Stimulated activated CD8-positive, alpha-beta memory T cell treated with anti-CD3 and anti-CD28 coated beads, Interleukin-2, amount 100 ng/mL, for 48 hours (primary cell): ENCODE measurements around the gene TCF4.

Experiments
- DNase-seq, 2 donors: peaks; one replicate each; pipeline ENCODE4 v3.0.0-alpha.2; 2020; ENCODE audit warnings: low read depth in 2 of 2

TCF4 gene

DNA sequence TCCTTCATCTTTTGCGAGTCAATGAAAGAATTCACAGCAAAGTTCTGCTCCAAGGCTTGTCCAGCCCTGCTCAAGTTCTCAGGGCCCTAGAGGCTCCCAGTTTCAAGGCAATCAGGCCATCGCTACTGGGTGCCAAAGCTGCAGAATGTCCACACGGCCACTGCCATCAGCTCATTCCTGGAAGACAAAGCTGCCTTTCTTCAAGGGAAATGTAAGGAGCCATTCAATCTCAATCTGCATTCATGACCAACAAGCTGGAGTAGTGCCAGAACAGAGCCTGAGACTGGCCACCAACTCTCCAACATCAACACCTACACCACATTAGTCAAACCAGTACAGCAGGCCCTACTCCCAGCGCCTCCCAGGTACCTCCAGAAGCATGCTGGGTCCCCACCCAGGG is 202.2 kb downstream of the TCF4 start:
- DNase-seq, result no peak

DNA sequence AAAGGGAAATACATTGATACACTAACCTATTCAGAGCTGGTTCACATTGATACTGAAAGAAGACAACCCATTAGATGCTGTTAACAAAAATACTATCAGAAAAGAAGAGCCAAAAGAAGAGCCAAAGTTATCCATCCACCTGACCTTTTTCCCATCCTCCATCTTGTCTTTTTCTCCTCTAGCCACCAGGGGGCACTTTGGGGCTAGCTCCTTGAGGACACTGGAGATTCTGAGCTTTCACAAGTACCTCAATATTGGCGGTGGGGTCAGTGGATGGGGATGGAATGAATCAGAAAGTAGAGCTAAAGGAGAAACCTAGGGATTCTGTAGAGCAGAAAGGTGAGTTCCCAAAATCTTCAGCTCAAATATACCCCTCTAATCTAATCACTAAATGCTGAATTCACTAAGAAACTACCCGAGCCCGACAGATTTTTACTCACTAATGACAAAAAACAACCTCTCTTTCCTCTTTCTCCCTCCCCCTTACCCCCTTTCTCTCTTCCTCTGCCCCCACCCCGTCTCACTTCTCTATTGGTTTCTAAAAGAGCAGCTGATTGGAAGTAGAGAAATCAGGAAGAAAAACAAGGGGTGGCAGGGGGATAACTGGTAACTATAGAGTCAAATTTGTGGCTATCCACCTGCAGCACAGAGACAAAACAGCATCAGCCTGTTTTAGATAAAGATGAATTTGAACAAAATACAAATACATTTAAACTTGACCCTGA is 203.3 kb downstream of the TCF4 start:
- DNase-seq, result no peak

DNA sequence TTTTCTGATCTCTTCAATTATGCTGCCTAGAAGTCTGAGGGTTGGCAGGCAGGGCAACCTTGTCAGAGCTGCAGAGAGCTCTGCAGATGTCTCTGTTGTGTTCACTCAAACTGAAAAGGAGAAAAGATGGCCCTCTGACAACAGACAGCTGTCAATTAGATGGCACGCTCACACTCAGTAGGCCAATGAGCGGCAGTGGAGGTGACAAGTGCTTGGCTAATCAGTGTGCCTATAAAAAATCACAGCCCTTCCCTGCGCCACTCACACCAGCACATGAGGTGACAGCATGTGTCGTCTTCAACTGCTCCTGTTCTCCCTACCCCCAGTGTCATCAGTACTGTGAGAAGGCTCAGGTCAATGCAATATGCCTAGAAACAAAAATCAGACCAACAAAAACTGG is 203.9 kb downstream of the TCF4 start:
- no peak for DNase-seq

DNA sequence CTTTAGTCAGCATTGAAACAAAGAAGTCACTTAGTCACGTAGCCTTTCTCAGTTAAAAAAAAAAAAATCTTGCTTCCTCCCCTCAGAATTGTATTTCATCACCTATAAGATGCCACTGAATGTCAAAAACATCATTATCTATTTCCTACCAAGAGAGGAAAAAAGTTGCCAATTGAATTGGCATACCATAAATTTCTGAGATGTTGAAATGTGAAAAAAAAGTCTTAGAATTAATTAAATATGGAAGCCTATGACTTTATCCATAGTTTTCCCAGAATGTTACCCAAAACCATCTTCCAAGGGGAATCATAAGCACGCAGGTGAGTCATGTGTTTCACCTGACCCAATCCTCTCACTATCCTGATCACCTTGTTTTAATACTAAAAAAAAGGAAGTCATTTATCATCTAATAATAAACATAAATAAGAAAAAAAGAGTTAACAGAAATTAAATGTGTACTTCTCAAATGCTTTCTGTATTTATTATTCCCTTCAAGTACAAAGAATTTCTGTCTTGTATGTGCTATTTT is 205.7 kb downstream of the TCF4 start:
- DNase-seq, result no peak

DNA sequence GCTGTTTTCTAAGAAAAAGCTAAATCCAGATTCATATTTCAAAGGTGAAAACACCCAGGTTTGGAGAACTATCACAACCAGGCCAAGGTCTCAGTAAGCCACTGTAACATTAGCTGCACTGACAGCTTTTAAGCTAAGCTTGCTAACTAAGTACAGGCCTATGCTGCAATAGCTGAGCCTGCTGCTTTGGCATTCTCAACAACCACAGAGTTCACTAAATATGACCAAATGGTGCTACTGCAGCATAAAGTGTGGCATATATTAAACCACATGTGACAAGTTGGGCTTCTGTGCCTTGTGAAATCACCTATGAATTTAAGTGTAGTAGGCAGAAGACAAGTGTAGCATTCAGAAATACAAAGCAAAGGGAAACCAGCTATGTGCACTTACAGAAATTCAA is 206.7 kb downstream of the TCF4 start:
- DNase-seq, result no peak

DNA sequence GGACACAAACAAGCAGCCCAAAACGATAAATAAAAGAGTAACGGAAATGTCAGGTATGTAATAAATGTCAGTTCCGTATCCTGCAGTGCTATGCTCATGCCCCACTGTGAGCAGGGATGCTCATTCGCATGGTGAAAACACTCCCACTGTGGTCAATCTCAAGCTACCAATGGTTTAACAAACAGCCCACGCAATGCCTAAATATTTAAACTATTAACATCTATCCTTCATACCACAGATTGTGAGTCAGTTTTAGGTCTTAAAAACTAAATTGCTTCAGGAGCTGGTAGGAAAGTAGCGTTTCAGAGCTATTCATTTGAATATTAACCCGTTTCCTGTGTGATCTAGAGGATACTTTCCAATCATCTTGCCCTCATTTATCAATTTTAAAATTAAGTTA is 207.4 kb downstream of the TCF4 start:
- DNase-seq, result no peak

DNA sequence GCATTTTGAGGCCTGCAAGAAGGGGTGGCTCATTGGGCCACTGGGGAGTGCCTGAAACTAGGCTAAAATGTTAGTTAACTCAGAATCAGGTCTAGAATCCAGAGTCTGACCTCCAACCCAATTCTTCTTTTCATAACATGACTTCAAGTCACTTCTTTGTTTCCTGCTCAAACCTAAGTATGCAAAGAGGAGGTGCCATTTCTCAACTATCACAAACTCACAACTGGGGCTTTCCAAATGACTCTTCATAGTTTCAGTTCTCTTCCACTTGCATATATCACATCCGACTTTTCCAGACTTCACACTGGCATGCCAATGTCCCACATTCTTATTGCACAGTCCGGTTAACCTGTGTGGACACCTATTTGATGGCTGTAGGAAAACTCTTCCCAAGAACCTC is 211.6 kb downstream of the TCF4 start:
- no peak for DNase-seq

DNA sequence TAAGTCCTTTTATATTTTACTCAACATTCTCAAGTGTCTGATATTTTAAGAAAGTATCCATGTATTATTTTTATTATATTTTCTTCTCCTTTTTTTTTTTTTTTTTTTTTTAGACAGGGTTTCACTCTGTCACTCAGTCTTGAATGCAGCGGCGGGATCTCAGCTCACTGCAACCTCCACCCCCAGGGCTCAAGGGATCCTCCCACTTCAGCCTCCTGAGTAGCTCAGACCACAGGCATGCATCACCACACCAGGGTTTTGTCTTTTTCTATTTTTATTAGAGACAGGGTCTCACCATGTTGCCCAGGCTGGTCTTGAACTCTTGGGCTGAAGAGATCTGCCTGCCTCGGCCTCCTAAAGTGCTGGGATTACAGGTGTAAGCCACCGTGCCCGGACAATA is 212.1 kb downstream of the TCF4 start:
- no peak for DNase-seq

DNA sequence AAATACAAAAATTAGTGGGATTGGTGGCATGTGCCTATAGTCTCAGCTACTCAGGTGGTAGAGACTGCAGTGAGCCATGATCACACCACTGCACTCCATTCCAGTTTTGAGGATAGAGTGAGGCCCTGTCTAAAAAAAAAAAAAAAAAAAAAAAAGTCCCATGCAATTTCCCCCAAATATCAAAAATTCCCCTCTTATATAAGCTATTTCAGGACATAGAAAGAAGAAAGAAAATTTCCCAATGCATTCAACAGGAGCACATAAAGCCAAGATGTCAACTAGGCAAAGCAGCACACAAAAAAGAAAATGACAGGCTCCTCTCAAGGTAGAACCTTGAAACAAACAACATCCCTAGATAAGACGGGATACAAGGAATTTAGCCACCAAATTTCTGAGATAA is 213.3 kb downstream of the TCF4 start:
- no peak for DNase-seq

DNA sequence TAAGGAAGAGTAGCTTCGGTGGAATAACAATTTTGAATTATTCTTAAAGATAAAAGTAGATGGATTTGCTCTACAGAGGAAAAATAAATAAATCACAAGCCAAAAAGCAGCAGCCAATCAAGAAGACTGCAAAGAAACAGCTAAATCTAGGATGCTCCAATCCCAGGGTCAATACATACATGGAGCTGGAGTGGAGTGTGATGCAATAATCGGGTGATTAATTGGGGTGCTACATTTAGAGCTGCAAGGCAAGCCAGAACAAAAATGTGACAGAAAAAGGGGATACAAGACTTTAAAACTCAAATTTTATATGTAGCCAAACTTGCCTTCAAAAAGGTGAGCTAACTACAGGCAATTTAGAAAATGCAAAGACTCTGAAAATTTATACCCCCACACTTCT is 215.8 kb downstream of the TCF4 start:
- no peak for DNase-seq

DNA sequence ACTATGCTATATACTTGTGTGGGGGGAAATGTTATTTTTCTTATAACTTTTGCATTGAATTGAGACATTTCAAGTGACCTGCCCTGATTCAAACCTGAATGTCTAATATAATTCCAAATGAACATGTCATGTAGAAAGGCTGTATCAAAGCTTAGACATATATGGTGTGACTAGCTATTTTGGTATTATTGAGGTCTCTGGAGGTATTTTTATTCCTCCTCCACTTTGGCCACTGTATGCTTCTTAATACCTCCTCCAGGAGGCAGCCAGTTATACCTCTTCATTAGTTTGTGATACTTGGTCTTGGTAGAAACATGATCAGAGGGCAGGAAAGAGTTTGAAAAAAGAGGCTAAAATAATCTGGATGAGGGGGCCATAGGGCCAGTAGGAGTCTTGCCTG is 217.1 kb downstream of the TCF4 start:
- no peak for DNase-seq

DNA sequence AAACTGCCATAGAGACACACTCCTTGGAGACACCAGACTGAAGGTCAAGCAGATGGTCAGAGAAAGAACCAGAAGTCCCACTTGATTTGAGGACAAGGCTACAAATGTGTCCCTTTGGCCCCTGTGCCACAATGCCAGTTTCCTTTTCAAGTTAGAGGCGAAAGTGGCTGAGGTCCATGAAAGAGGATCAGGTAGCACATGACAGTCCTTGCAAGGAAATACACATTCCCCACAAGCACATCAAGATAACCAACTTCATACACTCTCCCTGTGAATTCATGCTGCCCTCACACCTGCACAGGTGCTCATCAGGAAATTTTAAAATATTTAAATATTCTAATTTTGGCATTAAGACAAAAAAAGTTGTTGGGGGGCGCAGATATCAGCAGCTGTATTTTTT is 218.6 kb downstream of the TCF4 start:
- no peak for DNase-seq

DNA sequence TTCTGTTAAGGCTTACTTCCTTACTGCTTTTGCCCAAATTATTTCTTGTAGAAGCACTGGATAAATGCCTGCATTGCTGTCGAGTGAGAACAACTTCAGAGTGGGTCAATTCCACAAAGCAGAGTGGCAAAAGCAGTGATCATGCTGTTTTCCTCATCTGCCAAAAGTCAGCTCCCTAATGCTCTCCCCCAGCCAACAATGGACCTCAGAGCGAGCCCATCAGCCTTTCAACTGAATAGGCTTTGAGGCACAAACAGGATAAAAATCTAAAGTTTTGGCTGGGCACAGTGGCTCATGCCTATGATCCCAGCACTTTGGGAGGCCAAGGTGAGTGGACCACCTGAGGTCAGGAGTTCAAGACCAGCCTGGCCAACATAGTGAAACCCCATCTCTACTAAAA is 222.7 kb downstream of the TCF4 start:
- no peak for DNase-seq

DNA sequence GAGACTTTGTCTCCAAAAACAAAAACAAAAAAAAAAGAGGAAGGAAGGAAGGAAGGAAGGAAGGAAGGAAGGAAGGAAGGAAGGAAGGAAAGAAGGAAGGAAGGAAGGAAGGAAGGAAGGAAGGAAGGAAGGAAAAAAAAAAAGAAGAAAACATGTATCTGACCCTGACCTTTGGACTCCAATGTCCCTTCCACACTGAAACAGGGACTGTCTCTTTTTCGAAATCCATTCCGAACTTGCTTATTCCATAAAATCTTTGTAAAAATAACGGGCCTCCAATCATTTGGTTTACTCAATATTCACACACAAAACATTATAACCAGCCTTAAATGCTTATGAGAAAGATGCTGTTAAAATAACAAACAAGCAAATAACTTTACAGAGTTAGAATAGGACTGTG is 225.7 kb downstream of the TCF4 start:
- no peak for DNase-seq

DNA sequence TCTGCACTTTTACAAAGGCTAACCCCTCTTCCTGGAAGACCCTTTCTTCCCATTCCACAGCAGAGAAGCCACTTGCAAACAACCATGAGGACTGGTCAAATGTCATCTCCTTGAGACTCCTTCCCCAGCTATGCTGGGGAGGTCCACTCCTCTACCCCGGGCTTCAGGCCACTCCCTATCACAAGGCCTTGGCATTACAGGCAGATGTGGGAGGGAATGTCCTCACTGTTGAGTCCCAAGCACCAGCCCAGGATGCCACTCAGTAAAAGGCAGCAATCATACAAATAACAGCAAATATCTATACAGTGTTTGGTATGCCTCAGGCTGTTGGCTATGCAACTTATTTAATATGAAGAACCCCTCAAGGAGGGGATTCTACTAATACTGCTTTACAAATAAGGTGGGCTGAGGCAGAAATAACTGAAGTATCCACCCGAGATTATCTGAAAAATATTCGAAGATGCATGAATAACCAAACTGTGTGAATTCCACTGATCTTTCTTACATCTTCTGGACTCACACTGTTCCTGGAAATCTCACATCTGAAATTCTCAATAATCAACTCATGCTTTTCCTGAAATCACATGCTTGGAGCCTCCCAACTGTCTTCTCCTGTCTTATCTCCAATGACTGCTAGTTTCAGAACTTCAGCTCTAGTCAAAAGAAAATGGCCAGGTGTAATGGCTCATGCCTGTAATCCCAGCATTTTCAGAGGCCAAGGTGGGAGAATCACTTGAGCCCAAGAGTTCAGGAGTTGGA is 226.3 kb downstream of the TCF4 start:
- DNase-seq, result no peak

DNA sequence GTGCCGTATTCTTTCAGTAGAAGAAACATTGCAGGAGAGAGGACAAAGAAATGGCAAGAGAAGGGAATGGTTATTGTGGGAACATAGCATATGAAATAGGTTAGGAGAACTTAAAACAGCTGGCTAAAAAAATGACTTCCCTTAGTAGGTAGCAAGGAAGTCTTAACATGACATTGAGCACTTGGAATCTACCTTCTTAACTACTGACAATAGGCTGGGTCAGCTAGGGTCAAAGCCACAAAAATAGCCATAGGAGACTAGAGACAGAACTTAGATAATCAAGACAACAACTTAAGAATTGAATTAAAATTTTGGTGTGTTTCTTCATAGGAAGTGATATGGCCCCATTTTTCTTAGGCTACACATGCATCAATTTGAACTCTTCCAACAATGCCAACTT is 227.9 kb downstream of the TCF4 start:
- no peak for DNase-seq

DNA sequence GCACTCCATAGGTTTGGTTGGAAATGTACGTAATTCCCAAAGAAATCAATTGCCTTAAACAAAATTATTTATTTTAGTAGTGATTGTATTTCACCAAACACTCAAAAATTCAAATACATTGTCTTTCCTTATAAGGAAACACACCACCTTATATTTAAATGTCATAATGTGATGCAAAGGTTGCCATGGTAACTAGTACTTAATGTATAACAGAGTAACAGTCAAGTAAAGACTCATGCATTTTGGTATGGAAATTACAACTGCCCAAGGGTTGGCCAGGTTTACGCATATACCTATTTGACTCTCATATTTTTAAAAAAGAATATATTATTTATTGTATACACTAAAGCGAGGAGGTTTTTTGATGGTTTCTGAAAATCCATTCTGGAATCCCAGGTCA is 231.2 kb downstream of the TCF4 start:
- no peak for DNase-seq

DNA sequence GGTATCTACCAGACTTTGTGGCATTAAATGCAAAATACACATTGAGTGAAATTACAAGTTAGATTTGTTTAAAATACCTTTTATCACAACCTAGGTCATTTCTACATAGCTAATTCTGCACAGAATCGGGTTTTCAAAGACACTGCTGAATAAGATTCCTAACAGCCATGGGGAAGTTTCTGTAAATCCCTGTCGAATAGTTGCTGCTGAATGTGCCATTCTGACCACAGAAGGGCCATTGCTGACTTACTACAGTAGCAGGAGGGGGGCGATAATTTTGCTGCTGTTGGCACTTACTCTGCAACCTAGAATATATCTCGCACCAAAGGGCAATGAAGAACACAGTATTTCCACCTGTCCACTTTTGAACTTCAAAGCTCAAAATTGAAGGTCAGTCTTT is 232.8 kb downstream of the TCF4 start:
- DNase-seq, result no peak

DNA sequence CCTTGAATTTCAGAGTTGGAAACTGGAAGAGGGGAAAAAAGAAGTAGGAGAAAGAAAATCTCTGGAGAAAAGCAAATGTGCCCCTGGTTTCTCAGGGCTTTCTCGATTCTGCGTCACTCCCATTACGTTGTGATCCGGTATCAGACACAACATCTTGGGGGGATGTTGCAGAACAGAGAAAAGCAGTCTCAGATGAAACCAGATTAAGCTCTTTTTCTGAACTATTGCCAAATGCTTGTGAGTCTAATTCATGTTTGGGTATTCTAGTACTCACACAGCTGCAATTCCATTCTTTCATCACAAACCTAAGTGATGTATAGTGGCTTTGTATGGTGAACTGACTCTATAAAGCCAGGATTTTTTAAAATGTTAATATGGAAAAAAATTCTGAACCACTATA is 233.2 kb downstream of the TCF4 start:
- DNase-seq, result no peak

DNA sequence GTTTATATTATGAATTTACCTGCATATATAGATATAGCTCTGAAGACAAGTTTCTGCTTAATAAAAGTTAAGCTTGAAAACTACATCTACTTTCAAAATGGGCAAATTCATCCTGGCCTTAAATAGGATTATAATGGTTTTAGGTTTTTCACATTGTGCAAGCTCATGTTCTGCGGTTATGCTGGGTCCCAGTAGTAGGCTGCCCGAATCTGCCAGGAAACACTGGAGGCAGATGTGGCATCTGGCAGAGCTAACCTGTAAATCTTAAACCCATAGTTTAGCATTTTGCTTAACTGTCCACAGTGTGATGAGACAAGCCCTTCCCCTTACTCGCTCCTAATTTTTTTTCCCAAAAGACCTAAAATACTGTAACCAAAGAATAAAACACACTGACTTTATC is 234.2 kb downstream of the TCF4 start:
- DNase-seq, result no peak

DNA sequence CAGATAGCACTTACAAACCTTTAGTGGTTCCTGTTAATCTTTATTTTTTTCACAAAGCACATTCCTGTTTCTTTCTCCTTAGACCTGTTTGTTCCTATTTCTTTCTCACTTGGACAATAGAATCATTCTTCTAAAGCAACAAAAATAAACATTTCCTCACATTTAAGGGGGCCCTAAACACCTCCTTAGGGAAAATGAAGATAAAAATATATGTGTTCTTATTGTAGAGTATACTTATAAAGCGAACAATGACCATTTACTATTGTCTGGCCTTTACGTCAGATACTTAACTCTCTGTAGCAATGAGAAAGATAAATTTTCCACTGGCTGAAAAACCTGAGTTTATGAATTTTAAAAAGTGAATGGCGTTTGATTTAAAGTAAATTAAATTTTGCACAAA is 234.6 kb downstream of the TCF4 start:
- no peak for DNase-seq

DNA sequence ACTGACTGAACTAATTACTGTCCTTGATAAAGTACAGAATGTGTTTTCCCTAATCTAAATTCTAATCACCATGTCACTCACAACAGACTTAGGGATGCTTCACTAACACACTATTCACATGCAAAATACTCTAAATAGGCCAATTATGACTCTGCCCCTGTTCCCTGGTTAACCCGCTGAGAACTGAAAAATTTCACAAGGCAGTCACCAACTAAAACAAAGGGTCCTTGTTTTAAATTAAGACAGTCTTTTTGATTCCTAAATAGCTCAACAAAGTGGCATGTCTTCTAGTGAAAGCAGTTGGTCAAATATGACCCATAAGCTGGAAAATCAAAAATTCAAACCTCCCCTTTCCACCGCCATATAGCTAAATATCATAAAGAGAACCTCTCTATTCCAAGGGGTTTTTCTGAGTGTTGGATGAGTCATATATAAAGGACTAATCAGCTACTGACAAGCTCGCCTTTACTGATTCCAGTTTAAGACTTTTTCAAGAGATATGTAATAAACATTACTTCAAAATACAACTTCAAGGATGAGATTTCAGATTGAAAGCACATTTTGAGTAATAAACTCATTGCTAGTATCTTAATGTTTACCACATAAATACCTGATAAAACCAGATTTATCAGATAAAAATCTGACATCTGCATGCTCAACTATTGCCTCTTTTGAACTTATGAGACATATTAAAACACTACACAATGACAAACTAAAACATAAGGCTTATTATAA is 235.8 kb downstream of the TCF4 start:
- no peak for DNase-seq

DNA sequence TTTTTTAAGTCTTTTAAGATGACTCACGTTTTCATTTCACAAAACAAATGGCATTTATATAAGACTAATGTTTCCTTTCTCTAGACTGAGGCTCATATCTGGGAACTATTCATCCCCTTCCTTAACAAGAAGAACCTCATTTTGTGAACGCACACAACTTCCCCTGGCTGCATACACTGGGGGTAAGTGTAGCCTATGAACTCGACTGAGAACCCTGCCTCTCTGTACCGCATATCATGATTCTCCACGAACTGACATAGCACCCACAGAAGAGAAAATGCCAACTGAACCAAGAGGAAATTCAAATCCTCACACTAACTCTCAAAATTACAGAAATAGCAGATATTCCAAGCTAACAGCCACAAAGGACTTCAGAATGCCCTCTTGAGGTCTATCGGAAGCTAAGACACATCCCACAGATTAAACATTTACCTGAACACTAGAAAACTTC is 236.7 kb downstream of the TCF4 start:
- DNase-seq, result no peak
